CD8-positive, alpha-beta memory T cell (primary cell): Measurements from ENCODE around the gene HBZ. TPM values are rescaled to one million over a fixed set of nuclear protein-coding genes. Genes with fewer than 3 reads are reported as not detected.

Experiments used
- CTCF ChIA-PET: fragments of 350-600 bp; sonication (Branson Sonifier 250); formaldehyde crosslinking; loops from one replicate; lab custom pipeline; 2021; ENCODE audit warnings: antibody characterized with exemption; lab: Charles Lee
- POLR2A ChIA-PET: fragments of 350-600 bp; sonication (Branson Sonifier 250); formaldehyde crosslinking; loops from one replicate; lab custom pipeline; 2021; ENCODE audit warnings: antibody characterized with exemption; lab: Charles Lee
- DNase-seq, 5 donors: peaks; one replicate each; pipeline versions ENCODE4 v3.0.0 to v3.0.0-alpha.2; 2020 to 2022; ENCODE audit warnings: mixed read lengths in 1 of 5
- H3K27ac ChIP-seq: one replicate; pipeline ENCODE4 v1.7.0; 2013; ENCODE audit warnings: low read depth, mild to moderate bottlenecking, low read length, moderate library complexity
- H3K27me3 ChIP-seq: 2 replicates; pipeline ENCODE4 v1.7.0; 2013; ENCODE audit warnings: low read length, mild to moderate bottlenecking; ENCODE audit not compliant: insufficient read depth, poor library complexity, severe bottlenecking
- H3K36me3 ChIP-seq: 2 replicates; pipeline ENCODE4 v1.7.0; 2013; ENCODE audit warnings: mild to moderate bottlenecking, low read length, moderate library complexity; ENCODE audit not compliant: insufficient read depth
- H3K4me1 ChIP-seq: 2 replicates; pipeline ENCODE4 v1.7.0; 2013; ENCODE audit warnings: mild to moderate bottlenecking, low read length, moderate library complexity; ENCODE audit not compliant: insufficient read depth
- H3K4me3 ChIP-seq: 2 replicates; pipeline ENCODE4 v1.7.0; 2013; ENCODE audit warnings: mild to moderate bottlenecking, low read length
- H3K9me3 ChIP-seq: 2 replicates; pipeline ENCODE4 v1.7.0; 2013; ENCODE audit warnings: mild to moderate bottlenecking, low read length
- H3K27ac Mint-ChIP-seq, 8 donors: one replicate each; pipeline ENCODE4 v1.8.0; 2020 to 2021; ENCODE audit warnings: mixed read lengths in 8 of 8, mild to moderate bottlenecking in 6 of 8, inconsistent platforms in 3 of 8, moderate library complexity in 3 of 8
- H3K27me3 Mint-ChIP-seq, 2 donors: one replicate each; pipeline ENCODE4 v1.8.0; 2020 to 2021; ENCODE audit warnings: mixed read lengths in 2 of 2, mild to moderate bottlenecking in 1 of 2, moderate library complexity in 1 of 2
- H3K36me3 Mint-ChIP-seq, 3 donors: one replicate each; pipeline ENCODE4 v1.8.0; 2020 to 2021; ENCODE audit warnings: mixed read lengths in 3 of 3, inconsistent platforms in 1 of 3, mild to moderate bottlenecking in 1 of 3
- H3K4me1 Mint-ChIP-seq, 3 donors: one replicate each; pipeline ENCODE4 v1.8.0; 2020 to 2021; ENCODE audit warnings: mixed read lengths in 3 of 3, inconsistent platforms in 1 of 3, mild to moderate bottlenecking in 1 of 3
- H3K4me3 Mint-ChIP-seq, 7 donors: one replicate each; pipeline ENCODE4 v1.8.0; 2020 to 2021; ENCODE audit warnings: mixed read lengths in 7 of 7, mild to moderate bottlenecking in 6 of 7, moderate library complexity in 4 of 7, inconsistent platforms in 2 of 7
- H3K9me3 Mint-ChIP-seq, 5 donors: one replicate each; pipeline ENCODE4 v1.8.0; 2020 to 2022; ENCODE audit warnings: mixed read lengths in 5 of 5, mild to moderate bottlenecking in 3 of 5, moderate library complexity in 2 of 5, inconsistent platforms in 1 of 5
- polyA plus RNA-seq: library from polyadenylated mRNA; unstranded; fragments of 300-500 nt; fragmentation: Illumina TruSeq; gene quantifications from one replicate; pipeline ENCODE4 v1.2.3, GENCODE V29; 2021
- total RNA-seq, 2 experiments: library from RNA; stranded (reverse); gene quantifications; one replicate each; pipeline ENCODE4 v1.2.3, GENCODE V29; 2021

HBZ gene
- total and polyA plus RNA-seq, 3 experiments from 2014 or later = not detected

GRCh38 chr16:179211-180092, 27.0 kb downstream of the HBZ start:
- H3K4me1 Mint-ChIP-seq = peaks cover 0 to 27% (median 4%) of the 10 kb centered on the region in 3 donors
- no peaks in the 10 kb centered on the region for H3K9me3 ChIP-seq
- peaks cover 35% of the 10 kb centered on the region for H3K27me3 ChIP-seq
- ChIA-PET CTCF (interaction anchor here (3.0 kb wide), 1 partner anchor 62 kb away, joined by 14 read pairs; no protein-coding TSS in a partner anchor), POLR2A (interaction anchor here (0.5 kb wide), 1 partner anchor 41 kb away, joined by 3 read pairs; no protein-coding TSS in a partner anchor)
- peak overlapping the region in 6 of 7 donors; percentile 45 to 87 (median 56) for H3K4me3 Mint-ChIP-seq
- H3K36me3 Mint-ChIP-seq = no peaks in the 10 kb centered on the region
- H3K27me3 Mint-ChIP-seq = peaks cover 30 to 38% of the 10 kb centered on the region in 2 donors
- no peak overlapping the region for H3K27ac Mint-ChIP-seq
- no peak for DNase-seq
- H3K4me3 ChIP-seq = no peak overlapping the region
- no peaks in the 10 kb centered on the region for H3K9me3 Mint-ChIP-seq
- H3K4me1 ChIP-seq = peaks cover 9% of the 10 kb centered on the region
- no peak overlapping the region for H3K27ac ChIP-seq
- no peaks in the 10 kb centered on the region for H3K36me3 ChIP-seq

GRCh38 chr16:180101-180675, 27.7 kb downstream of the HBZ start, which contains the start of gene HBQ1:
TSS of gene HBQ1 (plus strand) at chr16:180459. CDS start at chr16:180487, 28 bp downstream.
- Mint-ChIP-seq H3K9me3 (no peaks in the 10 kb centered on the region), H3K4me3 (peak within 1 kb of the TSS; percentile 39 to 87 (median 56)), H3K27ac (no peak within 1 kb of the TSS), H3K4me1 (peaks cover 0 to 19% (median 4%) of the 10 kb centered on the region in 3 donors), H3K36me3 (peaks cover 0 to 2% (median 0%) of the 10 kb centered on the region in 3 donors), H3K27me3 (peaks cover 23 to 31% of the 10 kb centered on the region in 2 donors)
- no peaks in the 10 kb centered on the region for H3K36me3 ChIP-seq
- no peaks in the 10 kb centered on the region for H3K9me3 ChIP-seq
- ChIA-PET CTCF (interaction anchor here (0.7 to 3.5 kb wide), 5 partner anchors 10 to 115 kb away, joined by 3 to 21 read pairs (median 16); no protein-coding TSS in a partner anchor), POLR2A (interaction anchor here (0.5 to 0.6 kb wide), 2 partner anchors 39 to 73 kb away, joined by 3 to 4 read pairs; no protein-coding TSS in a partner anchor)
- peaks cover 9% of the 10 kb centered on the region for H3K4me1 ChIP-seq
- peaks cover 28% of the 10 kb centered on the region for H3K27me3 ChIP-seq
- H3K4me3 ChIP-seq = peak within 1 kb of the TSS; percentile 45
- H3K27ac ChIP-seq = no peak within 1 kb of the TSS
- DNase-seq = peak in 4 of 5 donors; percentile 27 to 51 (median 38)

GRCh38 chr16:180681-181564, 28.5 kb downstream of the HBZ start:
- no peaks in the 10 kb centered on the region for H3K9me3 Mint-ChIP-seq
- peaks cover 9% of the 10 kb centered on the region for H3K4me1 ChIP-seq
- ChIA-PET CTCF (interaction anchor here (0.7 to 3.5 kb wide), 15 partner anchors 9 to 118 kb away, joined by 3 to 21 read pairs (median 4); no protein-coding TSS in a partner anchor), POLR2A (interaction anchor here (0.5 to 0.6 kb wide), 2 partner anchors 40 to 74 kb away, joined by 3 to 4 read pairs; no protein-coding TSS in a partner anchor)
- H3K36me3 ChIP-seq = no peaks in the 10 kb centered on the region
- no peaks in the 10 kb centered on the region for H3K9me3 ChIP-seq
- peak; percentile 78 to 87 (median 80) for DNase-seq
- H3K27ac ChIP-seq = no peak overlapping the region
- H3K27me3 ChIP-seq = peaks cover 23% of the 10 kb centered on the region
- H3K36me3 Mint-ChIP-seq = peaks cover 0 to 7% (median 0%) of the 10 kb centered on the region in 3 donors
- peak overlapping the region in 2 of 7 donors; percentile 56 to 65 for H3K4me3 Mint-ChIP-seq
- peak overlapping the region; percentile 45 for H3K4me3 ChIP-seq
- H3K27ac Mint-ChIP-seq = no peak overlapping the region
- H3K4me1 Mint-ChIP-seq = peaks cover 0 to 14% (median 2%) of the 10 kb centered on the region in 3 donors
- H3K27me3 Mint-ChIP-seq = peaks cover 18 to 25% of the 10 kb centered on the region in 2 donors

GRCh38 chr16:181565-182021, 29.1 kb downstream of the HBZ start:
- peaks cover 18 to 25% of the 10 kb centered on the region in 2 donors for H3K27me3 Mint-ChIP-seq
- Histone ChIP-seq H3K9me3 (no peaks in the 10 kb centered on the region), H3K4me3 (no peak overlapping the region), H3K27ac (no peak overlapping the region), H3K4me1 (peaks cover 9% of the 10 kb centered on the region), H3K36me3 (no peaks in the 10 kb centered on the region), H3K27me3 (peaks cover 23% of the 10 kb centered on the region)
- CTCF ChIA-PET = interaction anchor here (0.7 to 3.5 kb wide), 15 partner anchors 8 to 119 kb away, joined by 3 to 21 read pairs (median 4); no protein-coding TSS in a partner anchor
- H3K9me3 Mint-ChIP-seq = no peaks in the 10 kb centered on the region
- H3K4me3 Mint-ChIP-seq = peak overlapping the region in 4 of 7 donors; percentile 43 to 74 (median 56)
- H3K36me3 Mint-ChIP-seq = peaks cover 0 to 7% (median 0%) of the 10 kb centered on the region in 3 donors
- H3K4me1 Mint-ChIP-seq = peaks cover 0 to 14% (median 2%) of the 10 kb centered on the region in 3 donors
- POLR2A ChIA-PET = no interaction called here
- no peak for DNase-seq
- H3K27ac Mint-ChIP-seq = no peak overlapping the region

GRCh38 chr16:183005-183404, 30.6 kb downstream of the HBZ start:
- ChIA-PET POLR2A (no interaction called here), CTCF (interaction anchor here (1.8 to 3.5 kb wide), 5 partner anchors 10 to 117 kb away, joined by 4 to 21 read pairs (median 16); no protein-coding TSS in a partner anchor)
- H3K27ac Mint-ChIP-seq = no peak overlapping the region

GRCh38 chr16:185213-185612, 32.8 kb downstream of the HBZ start:
- H3K4me1 ChIP-seq = peaks cover 9% of the 10 kb centered on the region
- no peaks in the 10 kb centered on the region for H3K9me3 ChIP-seq
- no peak overlapping the region for H3K4me3 ChIP-seq
- H3K27ac ChIP-seq = no peak overlapping the region
- no peak for DNase-seq
- peaks cover 0 to 7% (median 4%) of the 10 kb centered on the region in 3 donors for H3K4me1 Mint-ChIP-seq
- ChIA-PET POLR2A (no interaction called here), CTCF (no interaction called here)
- no peaks in the 10 kb centered on the region for H3K36me3 ChIP-seq
- peak overlapping the region in 1 of 8 donors; percentile 61 for H3K27ac Mint-ChIP-seq
- H3K4me3 Mint-ChIP-seq = no peak overlapping the region
- H3K27me3 Mint-ChIP-seq = peaks cover 0 to 1% of the 10 kb centered on the region in 2 donors
- H3K36me3 Mint-ChIP-seq = peaks cover 0 to 33% (median 10%) of the 10 kb centered on the region in 3 donors
- H3K9me3 Mint-ChIP-seq = no peaks in the 10 kb centered on the region
- H3K27me3 ChIP-seq = no peaks in the 10 kb centered on the region

More at GRCh38 chr16:183005-183404, 30.6 kb downstream of the HBZ start:
- Mint-ChIP-seq H3K36me3 (peaks cover 0 to 12% (median 0%) of the 10 kb centered on the region in 3 donors), H3K4me1 (peaks cover 0 to 9% (median 2%) of the 10 kb centered on the region in 3 donors), H3K4me3 (no peak overlapping the region), H3K9me3 (no peaks in the 10 kb centered on the region), H3K27me3 (peaks cover 10 to 17% of the 10 kb centered on the region in 2 donors)
- Histone ChIP-seq H3K36me3 (no peaks in the 10 kb centered on the region), H3K27ac (no peak overlapping the region), H3K9me3 (no peaks in the 10 kb centered on the region), H3K4me3 (no peak overlapping the region), H3K27me3 (peaks cover 15% of the 10 kb centered on the region), H3K4me1 (peaks cover 9% of the 10 kb centered on the region)
- no peak for DNase-seq

- Histone ChIP-seq H3K4me1 (peaks cover 9% of the 10 kb centered on the region), H3K4me3 (no peak overlapping the region), H3K36me3 (no peaks in the 10 kb centered on the region), H3K27me3 (no peaks in the 10 kb centered on the region), H3K9me3 (no peaks in the 10 kb centered on the region), H3K27ac (no peak overlapping the region)
- peaks cover 0 to 37% (median 10%) of the 10 kb centered on the region in 3 donors for H3K36me3 Mint-ChIP-seq
- peak overlapping the region in 1 of 7 donors; percentile 48 for H3K4me3 Mint-ChIP-seq
- peaks cover 0 to 1% of the 10 kb centered on the region in 2 donors for H3K27me3 Mint-ChIP-seq
- no peaks in the 10 kb centered on the region for H3K9me3 Mint-ChIP-seq
- CTCF ChIA-PET = no interaction called here
- no peak overlapping the region for H3K27ac Mint-ChIP-seq
- POLR2A ChIA-PET = no interaction called here
- H3K4me1 Mint-ChIP-seq = peaks cover 0 to 7% (median 4%) of the 10 kb centered on the region in 3 donors
- DNase-seq = no peak
These were observed 33.2 kb downstream of the HBZ start for GRCh38 chr16:185691-186090.
